Suprapubic skin (tissue), 4 donors: ENCODE measurements around the gene TBC1D2B.

ENCODE experiments used
- EP300 ChIP-seq: sonication (generic); formaldehyde crosslinking; IDR thresholded peaks from one replicate; pipeline ENCODE4 v1.6.1; 2017; ENCODE audit warnings: antibody characterized with exemption
- POLR2A ChIP-seq, 2 donors: fragments of 450-650 bp; IDR thresholded peaks; one replicate each; pipeline ENCODE4 v1.6.1; 2017; ENCODE audit warnings: antibody characterized with exemption in 2 of 2, mild to moderate bottlenecking in 2 of 2, moderate library complexity in 2 of 2
- POLR2AphosphoS5 ChIP-seq, 3 donors: sonication (generic); formaldehyde crosslinking; IDR thresholded peaks; one replicate each; pipeline ENCODE4 v1.6.1; 2017; ENCODE audit warnings: antibody characterized with exemption in 3 of 3
- TF ChIP-seq, protein P1 (sequence below), 2 donors: fragments of 200-600 bp in 1 of 2; fragments of 450-650 bp in 1 of 2; sonication (generic) in 1 of 2; IDR thresholded peaks; one replicate each; pipeline ENCODE4 v1.5.1; 2016 to 2019; ENCODE audit warnings: antibody characterized with exemption in 2 of 2, mild to moderate bottlenecking in 1 of 2, moderate library complexity in 1 of 2

- TF ChIP-seq, protein P1, sequence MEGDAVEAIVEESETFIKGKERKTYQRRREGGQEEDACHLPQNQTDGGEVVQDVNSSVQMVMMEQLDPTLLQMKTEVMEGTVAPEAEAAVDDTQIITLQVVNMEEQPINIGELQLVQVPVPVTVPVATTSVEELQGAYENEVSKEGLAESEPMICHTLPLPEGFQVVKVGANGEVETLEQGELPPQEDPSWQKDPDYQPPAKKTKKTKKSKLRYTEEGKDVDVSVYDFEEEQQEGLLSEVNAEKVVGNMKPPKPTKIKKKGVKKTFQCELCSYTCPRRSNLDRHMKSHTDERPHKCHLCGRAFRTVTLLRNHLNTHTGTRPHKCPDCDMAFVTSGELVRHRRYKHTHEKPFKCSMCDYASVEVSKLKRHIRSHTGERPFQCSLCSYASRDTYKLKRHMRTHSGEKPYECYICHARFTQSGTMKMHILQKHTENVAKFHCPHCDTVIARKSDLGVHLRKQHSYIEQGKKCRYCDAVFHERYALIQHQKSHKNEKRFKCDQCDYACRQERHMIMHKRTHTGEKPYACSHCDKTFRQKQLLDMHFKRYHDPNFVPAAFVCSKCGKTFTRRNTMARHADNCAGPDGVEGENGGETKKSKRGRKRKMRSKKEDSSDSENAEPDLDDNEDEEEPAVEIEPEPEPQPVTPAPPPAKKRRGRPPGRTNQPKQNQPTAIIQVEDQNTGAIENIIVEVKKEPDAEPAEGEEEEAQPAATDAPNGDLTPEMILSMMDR (IDR thresholded peaks at IDR 0.05): no peak
- TF ChIP-seq POLR2A (IDR thresholded peaks at IDR 0.05) (no peak), POLR2AphosphoS5 (IDR thresholded peaks at IDR 0.05) (no peak), EP300 (no peak)
These were observed 69.3 kb downstream of the TBC1D2B start for GRCh38 chr15:78007964-78008886.
